MM.1S (cell line): Measurements from ENCODE around the gene ITGA8.

ENCODE experiments used
- CTCF ChIP-seq: fragments of 300-600 bp; sonication (generic); IDR thresholded peaks from 2 replicates; pipeline ENCODE4 v1.5.1; 2016; ENCODE audit warnings: antibody characterized with exemption, low read length, mixed read lengths
- EZH2 ChIP-seq: fragments of 300-600 bp; sonication (generic); optimal IDR thresholded peaks from 2 replicates; pipeline ENCODE3; 2017; ENCODE audit warnings: low read depth, mild to moderate bottlenecking, antibody characterized with exemption, low read length, mixed read lengths

GRCh38 chr10:15690031-15690430, 29.7 kb downstream of the ITGA8 start:
- TF ChIP-seq EZH2 = no peak
- no peak for TF ChIP-seq CTCF
